B cell (primary cell): ENCODE measurements around the gene CFAP100. TPM values are rescaled to one million over a fixed set of nuclear protein-coding genes. Genes with fewer than 3 reads are reported as not detected.

Experiments used
- ATAC-seq: fragments of 200-7000 bp; cut with Tn5 transposase; one replicate; pipeline ENCODE4 v1.10.0; 2021; ENCODE audit warnings: low read depth, mild to moderate bottlenecking, moderate number of reproducible peaks, moderate library complexity
- CTCF ChIA-PET: fragments of 350-600 bp; sonication (Branson Sonifier 250); formaldehyde crosslinking; loops from one replicate; lab custom pipeline; 2021; ENCODE audit warnings: antibody characterized with exemption, inconsistent platforms; lab: Charles Lee
- POLR2A ChIA-PET: fragments of 350-600 bp; sonication (Branson Sonifier 250); formaldehyde crosslinking; loops from one replicate; lab custom pipeline; 2021; ENCODE audit warnings: antibody characterized with exemption; lab: Charles Lee
- DNase-seq: peaks from one replicate; pipeline ENCODE4 v3.0.0; 2013
- H2AFZ ChIP-seq: 2 replicates; pipeline ENCODE4 v1.6.1; 2012; ENCODE audit warnings: mild to moderate bottlenecking, low read depth, low read length; ENCODE audit not compliant: insufficient read depth, poor library complexity, severe bottlenecking
- H3K27ac ChIP-seq, 2 donors: 1 replicate in 1 of 2; 2 replicates in 1 of 2; pipeline ENCODE4 v1.5.1; 2012 to 2013; ENCODE audit warnings: low read length in 2 of 2, mild to moderate bottlenecking in 2 of 2, moderate library complexity in 1 of 2
- H3K27me3 ChIP-seq, 4 experiments: fragments of 200-600 bp in 1 of 4; sonication (generic) in 1 of 4; replicated peaks in 1 of 4; 1 replicate in 2 of 4; 2 replicates in 2 of 4; pipeline versions ENCODE4 v1.6.1 to v1.7.0; 2013 to 2016; ENCODE audit warnings: low read length in 3 of 4, mild to moderate bottlenecking in 2 of 4, mixed read lengths in 1 of 4, moderate library complexity in 1 of 4; ENCODE audit not compliant: insufficient read depth in 4 of 4, control insufficient read depth in 3 of 4; ENCODE audit errors: control extremely low read depth in 1 of 4
- H3K36me3 ChIP-seq, 2 experiments: replicated peaks in 1 of 2; 1 replicate in 1 of 2; 2 replicates in 1 of 2; pipeline versions ENCODE4 v1.6.1 to v1.7.1; 2013; ENCODE audit warnings: low read length in 1 of 2; ENCODE audit not compliant: insufficient read depth in 2 of 2, control insufficient read depth in 1 of 2; ENCODE audit errors: control extremely low read depth in 1 of 2, extremely low read depth in 1 of 2
- H3K4me1 ChIP-seq, 2 donors: fragments of 200-600 bp in 1 of 2; sonication (generic) in 1 of 2; 1 replicate in 1 of 2; 2 replicates in 1 of 2; pipeline versions ENCODE4 v1.5.1 to v1.6.1; 2013 to 2017; ENCODE audit warnings: low read length in 2 of 2; ENCODE audit not compliant: control insufficient read depth in 2 of 2, insufficient read depth in 2 of 2
- H3K4me2 ChIP-seq: replicated peaks from 2 replicates; pipeline ENCODE3; 2012; ENCODE audit warnings: mild to moderate bottlenecking, low read depth, low read length; ENCODE audit not compliant: poor library complexity, severe bottlenecking
- H3K4me3 ChIP-seq, 5 experiments: fragments of 200-600 bp in 1 of 5; sonication (generic) in 1 of 5; 1 replicate in 3 of 5; 2 replicates in 2 of 5; pipeline versions ENCODE4 v1.5.1 to v1.7.0; 2011 to 2016; ENCODE audit warnings: low read length in 4 of 5, mild to moderate bottlenecking in 4 of 5, low read depth in 2 of 5, control low read depth in 1 of 5, moderate library complexity in 1 of 5; ENCODE audit not compliant: insufficient read depth in 1 of 5; ENCODE audit errors: control extremely low read depth in 1 of 5, extremely low read depth in 1 of 5
- H3K79me2 ChIP-seq: fragments of 200-600 bp; sonication (generic); one replicate; pipeline ENCODE4 v1.6.0; 2016; ENCODE audit warnings: low read length; ENCODE audit not compliant: control insufficient read depth, insufficient read depth
- H3K9ac ChIP-seq: fragments of 200-600 bp; sonication (generic); 2 replicates; pipeline ENCODE4 v1.6.1; 2017; ENCODE audit warnings: mild to moderate bottlenecking, low read length, moderate library complexity
- H3K9me3 ChIP-seq, 3 donors: one replicate each; pipeline versions ENCODE4 v1.6.1 to v1.7.1; 2013; ENCODE audit warnings: low read length in 2 of 3; ENCODE audit not compliant: control insufficient read depth in 2 of 3, insufficient read depth in 1 of 3; ENCODE audit errors: control extremely low read depth in 1 of 3
- H4K20me1 ChIP-seq: 2 replicates; pipeline ENCODE4 v1.6.0; 2012; ENCODE audit warnings: mild to moderate bottlenecking, low read length; ENCODE audit not compliant: insufficient read depth, control insufficient read depth, poor library complexity, severe bottlenecking
- H3K27ac Mint-ChIP-seq: one replicate; pipeline ENCODE4 v1.8.0; 2021; ENCODE audit warnings: mixed read lengths
- H3K27me3 Mint-ChIP-seq: one replicate; pipeline ENCODE4 v1.8.0; 2021; ENCODE audit warnings: mixed read lengths
- H3K4me1 Mint-ChIP-seq: one replicate; pipeline ENCODE4 v1.8.0; 2021; ENCODE audit warnings: mixed read lengths
- H3K4me3 Mint-ChIP-seq: one replicate; pipeline ENCODE4 v1.8.0; 2021; ENCODE audit warnings: mixed read lengths
- H3K9me3 Mint-ChIP-seq: one replicate; pipeline ENCODE4 v1.8.0; 2022; ENCODE audit warnings: mixed read lengths; ENCODE audit not compliant: insufficient read depth
- EZH2 ChIP-seq: IDR thresholded peaks from 2 replicates; pipeline ENCODE4 v1.6.1; 2012; ENCODE audit warnings: borderline replicate concordance, low read depth, mild to moderate bottlenecking, moderate library complexity, low read length; ENCODE audit not compliant: insufficient read depth, poor library complexity, severe bottlenecking
- WGBS: methylation state at CpG from one replicate; pipeline ENCODE4 v1.1.5; 2013; ENCODE audit warnings: missing lambda C conversion rate; ENCODE audit not compliant: insufficient coverage; 5-methylcytosine and 5-hydroxymethylcytosine counted together
- intact Hi-C: fragments of 100-400 bp; cut with micrococcal nuclease; formaldehyde crosslinking; loops from one replicate; pipeline ENCODE4 v1.10.0; 2022
- polyA plus RNA-seq: library from polyadenylated mRNA; depleted of rRNA; stranded (reverse); fragments of >200 nt; gene quantifications from 2 replicates; pipeline ENCODE4 v1.2.3, GENCODE V29; 2012
- total RNA-seq, 2 donors: library from RNA; stranded (reverse); fragments of 120-200 nt in 1 of 2; gene quantifications; 1 replicate in 1 of 2; 2 replicates in 1 of 2; pipeline versions ENCODE4 v1.2.3 to v1.2.4, GENCODE V29; 2013 to 2022
- TF ChIP-seq, protein P1 (sequence below): fragments of 200-600 bp; IDR thresholded peaks from one replicate; pipeline ENCODE4 v1.8.0; 2022; ENCODE audit warnings: antibody characterized with exemption, mild to moderate bottlenecking

Gene CFAP100
- total and polyA plus RNA-seq, 2 donors (not counting 1 experiment from before 2014, with no cell fraction given), result not detected

GRCh38 chr3:126375835-126376331 is 18.8 kb upstream of the CFAP100 start:
- Histone ChIP-seq H3K27me3 (no peaks in the 10 kb centered on the region), H3K9ac (no peak overlapping the region), H3K9me3 (peaks cover 0 to 3% (median 0%) of the 10 kb centered on the region in 3 donors), H2AFZ (no peak overlapping the region), H4K20me1 (no peaks in the 10 kb centered on the region), H3K4me2 (no peak overlapping the region), H3K36me3 (no peaks in the 10 kb centered on the region), H3K4me1 (no peaks in the 10 kb centered on the region), H3K4me3 (no peak overlapping the region), H3K27ac (no peak overlapping the region), H3K79me2 (no peaks in the 10 kb centered on the region)
- POLR2A ChIA-PET, result no interaction called here
- 90% methylated on average over 12 of the region's 13 CpGs for WGBS
- no peak overlapping the region for H3K27ac Mint-ChIP-seq
- no peak for ATAC-seq
- H3K27me3 Mint-ChIP-seq, result peaks cover 16% of the 10 kb centered on the region
- CTCF ChIA-PET, result no interaction called here
- no peaks in the 10 kb centered on the region for H3K4me1 Mint-ChIP-seq
- no peaks in the 10 kb centered on the region for H3K9me3 Mint-ChIP-seq
- TF ChIP-seq EZH2, result no peak
- TF ChIP-seq, protein P1, sequence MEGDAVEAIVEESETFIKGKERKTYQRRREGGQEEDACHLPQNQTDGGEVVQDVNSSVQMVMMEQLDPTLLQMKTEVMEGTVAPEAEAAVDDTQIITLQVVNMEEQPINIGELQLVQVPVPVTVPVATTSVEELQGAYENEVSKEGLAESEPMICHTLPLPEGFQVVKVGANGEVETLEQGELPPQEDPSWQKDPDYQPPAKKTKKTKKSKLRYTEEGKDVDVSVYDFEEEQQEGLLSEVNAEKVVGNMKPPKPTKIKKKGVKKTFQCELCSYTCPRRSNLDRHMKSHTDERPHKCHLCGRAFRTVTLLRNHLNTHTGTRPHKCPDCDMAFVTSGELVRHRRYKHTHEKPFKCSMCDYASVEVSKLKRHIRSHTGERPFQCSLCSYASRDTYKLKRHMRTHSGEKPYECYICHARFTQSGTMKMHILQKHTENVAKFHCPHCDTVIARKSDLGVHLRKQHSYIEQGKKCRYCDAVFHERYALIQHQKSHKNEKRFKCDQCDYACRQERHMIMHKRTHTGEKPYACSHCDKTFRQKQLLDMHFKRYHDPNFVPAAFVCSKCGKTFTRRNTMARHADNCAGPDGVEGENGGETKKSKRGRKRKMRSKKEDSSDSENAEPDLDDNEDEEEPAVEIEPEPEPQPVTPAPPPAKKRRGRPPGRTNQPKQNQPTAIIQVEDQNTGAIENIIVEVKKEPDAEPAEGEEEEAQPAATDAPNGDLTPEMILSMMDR, result no peak
- DNase-seq, result no peak
- no peak overlapping the region for H3K4me3 Mint-ChIP-seq
- intact Hi-C loops, result no loop called here

GRCh38 chr3:126376444-126376843 is 18.3 kb upstream of the CFAP100 start:
- Histone ChIP-seq H3K4me2 (no peak overlapping the region), H3K36me3 (no peaks in the 10 kb centered on the region), H2AFZ (no peak overlapping the region), H3K9me3 (no peaks in the 10 kb centered on the region), H3K9ac (no peak overlapping the region), H3K4me3 (no peak overlapping the region), H3K27ac (no peak overlapping the region), H3K27me3 (no peaks in the 10 kb centered on the region), H3K4me1 (no peaks in the 10 kb centered on the region), H4K20me1 (no peaks in the 10 kb centered on the region), H3K79me2 (no peaks in the 10 kb centered on the region)
- CTCF ChIA-PET, result no interaction called here
- ATAC-seq (no peak), DNase-seq (no peak)
- Mint-ChIP-seq H3K4me3 (no peak overlapping the region), H3K27me3 (peaks cover 16% of the 10 kb centered on the region), H3K27ac (no peak overlapping the region), H3K9me3 (no peaks in the 10 kb centered on the region), H3K4me1 (no peaks in the 10 kb centered on the region)
- intact Hi-C loops, result no loop called here
- POLR2A ChIA-PET, result no interaction called here
- WGBS, result 11% methylated on average over 2 of the region's 3 CpGs
- TF ChIP-seq, protein P1, result no peak
- TF ChIP-seq EZH2, result no peak
